OCI-LY7 (cell line): ENCODE measurements around the gene ULK1. TPM values are rescaled to one million over a fixed set of nuclear protein-coding genes. Genes with fewer than 3 reads are reported as not detected.

ENCODE experiments used
- Bru-seq: library from RNA; stranded (reverse); fragments of 400-500 nt; gene quantifications from one replicate; lab custom pipeline; 2021; lab: Mats Ljungman, UMichigan
- BruChase-seq, 2 experiments: library from RNA; stranded (reverse); fragments of 400-500 nt; gene quantifications; one replicate each; lab custom pipeline; 2021; lab: Mats Ljungman, UMichigan
- BruUV-seq: library from RNA; stranded (reverse); fragments of 400-500 nt; replicated peaks from 2 replicates; lab custom pipeline; 2021; lab: Mats Ljungman, UMichigan
- CTCF ChIA-PET: fragments of 300-600 bp; sonication (Branson Sonifier 250); formaldehyde crosslinking; loops from one replicate; lab custom pipeline; 2022; ENCODE audit warnings: antibody characterized with exemption; ENCODE audit not compliant: unreplicated experiment; lab: Charles Lee
- POLR2A ChIA-PET: fragments of 300-600 bp; sonication (Branson Sonifier 250); formaldehyde crosslinking; loops from one replicate; lab custom pipeline; 2022; ENCODE audit warnings: antibody characterized with exemption; lab: Charles Lee
- DNase-seq: peaks from one replicate; pipeline ENCODE4 v3.0.0-alpha.2; 2015; ENCODE audit warnings: low spot score
- H2AFZ ChIP-seq: fragments of 200-600 bp; sonication (generic), shearing (Covaris generic); 2 replicates; pipeline ENCODE4 v1.6.1; 2014; ENCODE audit warnings: mild to moderate bottlenecking, antibody characterized with exemption, low read length, moderate library complexity
- H3K27ac ChIP-seq: fragments of 200-600 bp; sonication (generic); 2 replicates; pipeline ENCODE4 v1.5.1; 2014; ENCODE audit warnings: mixed run types, low read depth, mild to moderate bottlenecking, moderate library complexity, low read length, inconsistent platforms; ENCODE audit not compliant: poor library complexity, severe bottlenecking
- H3K36me3 ChIP-seq: fragments of 200-600 bp; sonication (generic); 2 replicates; pipeline ENCODE4 v1.6.1; 2014; ENCODE audit warnings: mild to moderate bottlenecking, antibody characterized with exemption, low read length, moderate library complexity, mixed read lengths; ENCODE audit not compliant: insufficient read depth
- H3K4me1 ChIP-seq: fragments of 200-600 bp; sonication (generic); 2 replicates; pipeline ENCODE4 v1.5.1; 2014; ENCODE audit warnings: mild to moderate bottlenecking, low read length; ENCODE audit not compliant: insufficient read depth, poor library complexity, severe bottlenecking
- H3K4me2 ChIP-seq: fragments of 200-600 bp; sonication (generic); 2 replicates; pipeline ENCODE4 v1.6.1; 2014; ENCODE audit warnings: mild to moderate bottlenecking, low read length
- H3K4me3 ChIP-seq: fragments of 200-600 bp; sonication (generic); 2 replicates; pipeline ENCODE4 v1.5.1; 2014; ENCODE audit warnings: mild to moderate bottlenecking, low read depth, low read length; ENCODE audit not compliant: poor library complexity, severe bottlenecking
- H3K79me2 ChIP-seq: fragments of 200-600 bp; sonication (generic); 2 replicates; pipeline ENCODE4 v1.6.1; 2016; ENCODE audit warnings: low read depth, mild to moderate bottlenecking, low read length, moderate library complexity, mixed read lengths; ENCODE audit not compliant: insufficient read depth
- H3K9me2 ChIP-seq: fragments of 200-600 bp; sonication (generic); 2 replicates; pipeline ENCODE4 v1.6.1; 2016; ENCODE audit warnings: mild to moderate bottlenecking, low read length, mixed read lengths; ENCODE audit not compliant: insufficient read depth
- H3K9me3 ChIP-seq: fragments of 200-600 bp; sonication (generic); 2 replicates; pipeline ENCODE4 v1.6.1; 2014; ENCODE audit warnings: mild to moderate bottlenecking, mixed run types, low read length, mixed read lengths
- H4K20me1 ChIP-seq: fragments of 200-600 bp; sonication (generic); 2 replicates; pipeline ENCODE4 v1.6.1; 2014; ENCODE audit warnings: mild to moderate bottlenecking, antibody characterized with exemption, low read length, moderate library complexity, mixed read lengths; ENCODE audit not compliant: insufficient read depth
- CTCF ChIP-seq: fragments of 200-600 bp; sonication (generic); conservative IDR thresholded peaks from 2 replicates; pipeline ENCODE4 v1.5.1; 2014; ENCODE audit warnings: mild to moderate bottlenecking, antibody characterized with exemption, low read length, moderate library complexity, mixed read lengths
- EZH2phosphoT487 ChIP-seq: fragments of 200-600 bp; sonication (generic); IDR thresholded peaks from 2 replicates; pipeline ENCODE4 v1.6.1; 2018; ENCODE audit warnings: low read depth, borderline replicate concordance, mild to moderate bottlenecking, mixed run types, antibody characterized with exemption, low read length, moderate library complexity, mixed read lengths
- intact Hi-C: fragments of 100-400 bp; cut with micrococcal nuclease; formaldehyde crosslinking; loops from one replicate; pipeline ENCODE4 v1.10.0; 2022; ENCODE audit not compliant: unreplicated experiment
- long read RNA-seq: library from polyadenylated mRNA; stranded (forward); transcript quantifications from one replicate; pipeline ENCODE4 v2.0.0, GENCODE V29; 2022
- total RNA-seq, 2 experiments: library from RNA; depleted of rRNA in 1 of 2; stranded (reverse); fragments of >200 nt in 1 of 2; shearing (Covaris generic) in 1 of 2; gene quantifications; 2 replicates each; pipeline ENCODE4 v1.2.3, GENCODE V29; 2014 to 2022

Gene ULK1
- total RNA-seq (2014; rRNA removed; shearing (Covaris generic)) (1.9 and 4.3 TPM in 2 replicates), total RNA-seq (2022) (15.5 and 15.6 TPM in 2 replicates), Bru-seq, nascent RNA (percentile 35 among the genes with signal in this experiment), BruChase-seq, experiment 1, labeled RNA remaining after a 6-hour chase (percentile 45 among the genes with signal in this experiment), BruChase-seq, experiment 2, labeled RNA remaining after a 2-hour chase (percentile 45 among the genes with signal in this experiment)
- long read RNA-seq, full-length matches to known transcripts: 4 of 29 reads
- long read RNA-seq, partial matches to known transcripts: 22 of 29 reads
- long read RNA-seq, other reads (novel, unspliced or antisense): 3 of 29 reads

GRCh38 chr12:131894313-131894860 lies at the start of gene ULK1:
Gene ULK1 (plus strand): TSS chr12:131894622. CDS start chr12:131895002, 380 bp downstream.
- H3K36me3 ChIP-seq: no peaks in the 10 kb centered on the region
- TF ChIP-seq EZH2phosphoT487 (no peak), CTCF (no peak)
- H4K20me1 ChIP-seq: peaks cover 7% of the 10 kb centered on the region; the same call in 1 of the 2 replicates
- CTCF ChIA-PET: no interaction called here
- H3K4me2 ChIP-seq: peak within 1 kb of the TSS; percentile 75
- no peak within 1 kb of the TSS for H3K27ac ChIP-seq
- peaks cover 13% of the 10 kb centered on the region for H3K4me1 ChIP-seq
- no TSS peak for BruUV-seq
- intact Hi-C loops: loop anchor here (2.0 kb wide), 1 partner anchor 34 kb away; the partner anchor contains the start of gene PUS1
- no peaks in the 10 kb centered on the region for H3K9me3 ChIP-seq
- H3K4me3 ChIP-seq: peak within 1 kb of the TSS; percentile 71
- no peaks in the 10 kb centered on the region for H3K9me2 ChIP-seq
- H3K79me2 ChIP-seq: no peaks in the 10 kb centered on the region
- peak; percentile 90 for DNase-seq
- H2AFZ ChIP-seq: no peak within 1 kb of the TSS
- POLR2A ChIA-PET: no interaction called here

- no peak overlapping the region for H3K4me2 ChIP-seq
- no peaks in the 10 kb centered on the region for H4K20me1 ChIP-seq
- intact Hi-C loops: no loop called here
- POLR2A ChIA-PET: no interaction called here
- no peaks in the 10 kb centered on the region for H3K79me2 ChIP-seq
- H3K27ac ChIP-seq: no peak overlapping the region
- no peaks in the 10 kb centered on the region for H3K9me3 ChIP-seq
- no peaks in the 10 kb centered on the region for H3K9me2 ChIP-seq
- no peak overlapping the region for H2AFZ ChIP-seq
- CTCF ChIA-PET: no interaction called here
- BruUV-seq: no TSS peak
- H3K36me3 ChIP-seq: no peaks in the 10 kb centered on the region
- no peak for DNase-seq
- H3K4me1 ChIP-seq: no peaks in the 10 kb centered on the region
- TF ChIP-seq CTCF (no peak), EZH2phosphoT487 (no peak)
- no peak overlapping the region for H3K4me3 ChIP-seq
Measured at GRCh38 chr12:131844656-131845055, 49.8 kb upstream of the ULK1 start.

- TF ChIP-seq CTCF: no peak
- TF ChIP-seq EZH2phosphoT487: no peak
- no TSS peak for BruUV-seq
- H3K36me3 ChIP-seq: no peaks in the 10 kb centered on the region
- intact Hi-C loops: no loop called here
- no peaks in the 10 kb centered on the region for H3K9me3 ChIP-seq
- H3K4me3 ChIP-seq: no peak overlapping the region
- DNase-seq: no peak
- no peak overlapping the region for H3K4me2 ChIP-seq
- H3K27ac ChIP-seq: no peak overlapping the region
- H3K4me1 ChIP-seq: no peaks in the 10 kb centered on the region
- ChIA-PET CTCF (no interaction called here), POLR2A (no interaction called here)
- H4K20me1 ChIP-seq: no peaks in the 10 kb centered on the region
- no peak overlapping the region for H2AFZ ChIP-seq
- H3K9me2 ChIP-seq: no peaks in the 10 kb centered on the region
- H3K79me2 ChIP-seq: no peaks in the 10 kb centered on the region
Measured at GRCh38 chr12:131845121-131845520, 49.3 kb upstream of the ULK1 start.
